OCI-LY7 (cell line): ENCODE measurements around the gene COL5A1. TPM values are rescaled to one million over a fixed set of nuclear protein-coding genes. Genes with fewer than 3 reads are reported as not detected.

ENCODE experiments used
- BruUV-seq: library from RNA; stranded (reverse); fragments of 400-500 nt; replicated peaks from 2 replicates; lab custom pipeline; 2021; lab: Mats Ljungman, UMichigan
- CTCF ChIA-PET: fragments of 300-600 bp; sonication (Branson Sonifier 250); formaldehyde crosslinking; loops from one replicate; lab custom pipeline; 2022; ENCODE audit warnings: antibody characterized with exemption; ENCODE audit not compliant: unreplicated experiment; lab: Charles Lee
- POLR2A ChIA-PET: fragments of 300-600 bp; sonication (Branson Sonifier 250); formaldehyde crosslinking; loops from one replicate; lab custom pipeline; 2022; ENCODE audit warnings: antibody characterized with exemption; lab: Charles Lee
- DNase-seq: peaks from one replicate; pipeline ENCODE4 v3.0.0-alpha.2; 2015; ENCODE audit warnings: low spot score
- H2AFZ ChIP-seq: fragments of 200-600 bp; sonication (generic), shearing (Covaris generic); 2 replicates; pipeline ENCODE4 v1.6.1; 2014; ENCODE audit warnings: mild to moderate bottlenecking, antibody characterized with exemption, low read length, moderate library complexity
- H3K27ac ChIP-seq: fragments of 200-600 bp; sonication (generic); 2 replicates; pipeline ENCODE4 v1.5.1; 2014; ENCODE audit warnings: mixed run types, low read depth, mild to moderate bottlenecking, moderate library complexity, low read length, inconsistent platforms; ENCODE audit not compliant: poor library complexity, severe bottlenecking
- H3K36me3 ChIP-seq: fragments of 200-600 bp; sonication (generic); 2 replicates; pipeline ENCODE4 v1.6.1; 2014; ENCODE audit warnings: mild to moderate bottlenecking, antibody characterized with exemption, low read length, moderate library complexity, mixed read lengths; ENCODE audit not compliant: insufficient read depth
- H3K4me1 ChIP-seq: fragments of 200-600 bp; sonication (generic); 2 replicates; pipeline ENCODE4 v1.5.1; 2014; ENCODE audit warnings: mild to moderate bottlenecking, low read length; ENCODE audit not compliant: insufficient read depth, poor library complexity, severe bottlenecking
- H3K4me2 ChIP-seq: fragments of 200-600 bp; sonication (generic); 2 replicates; pipeline ENCODE4 v1.6.1; 2014; ENCODE audit warnings: mild to moderate bottlenecking, low read length
- H3K4me3 ChIP-seq: fragments of 200-600 bp; sonication (generic); 2 replicates; pipeline ENCODE4 v1.5.1; 2014; ENCODE audit warnings: mild to moderate bottlenecking, low read depth, low read length; ENCODE audit not compliant: poor library complexity, severe bottlenecking
- H3K79me2 ChIP-seq: fragments of 200-600 bp; sonication (generic); 2 replicates; pipeline ENCODE4 v1.6.1; 2016; ENCODE audit warnings: low read depth, mild to moderate bottlenecking, low read length, moderate library complexity, mixed read lengths; ENCODE audit not compliant: insufficient read depth
- H3K9me2 ChIP-seq: fragments of 200-600 bp; sonication (generic); 2 replicates; pipeline ENCODE4 v1.6.1; 2016; ENCODE audit warnings: mild to moderate bottlenecking, low read length, mixed read lengths; ENCODE audit not compliant: insufficient read depth
- H3K9me3 ChIP-seq: fragments of 200-600 bp; sonication (generic); 2 replicates; pipeline ENCODE4 v1.6.1; 2014; ENCODE audit warnings: mild to moderate bottlenecking, mixed run types, low read length, mixed read lengths
- H4K20me1 ChIP-seq: fragments of 200-600 bp; sonication (generic); 2 replicates; pipeline ENCODE4 v1.6.1; 2014; ENCODE audit warnings: mild to moderate bottlenecking, antibody characterized with exemption, low read length, moderate library complexity, mixed read lengths; ENCODE audit not compliant: insufficient read depth
- CTCF ChIP-seq: fragments of 200-600 bp; sonication (generic); conservative IDR thresholded peaks from 2 replicates; pipeline ENCODE4 v1.5.1; 2014; ENCODE audit warnings: mild to moderate bottlenecking, antibody characterized with exemption, low read length, moderate library complexity, mixed read lengths
- EZH2phosphoT487 ChIP-seq: fragments of 200-600 bp; sonication (generic); IDR thresholded peaks from 2 replicates; pipeline ENCODE4 v1.6.1; 2018; ENCODE audit warnings: low read depth, borderline replicate concordance, mild to moderate bottlenecking, mixed run types, antibody characterized with exemption, low read length, moderate library complexity, mixed read lengths
- intact Hi-C: fragments of 100-400 bp; cut with micrococcal nuclease; formaldehyde crosslinking; loops from one replicate; pipeline ENCODE4 v1.10.0; 2022; ENCODE audit not compliant: unreplicated experiment
- total RNA-seq, 2 experiments: library from RNA; depleted of rRNA in 1 of 2; stranded (reverse); fragments of >200 nt in 1 of 2; shearing (Covaris generic) in 1 of 2; gene quantifications; 2 replicates each; pipeline ENCODE4 v1.2.3, GENCODE V29; 2014 to 2022

The COL5A1 gene
- total RNA-seq, 2 experiments from 2014 or later, result 12.2 to 28.6 TPM

GRCh38 chr9:134861595-134862334 is 220.2 kb downstream of the COL5A1 start:
- ChIA-PET POLR2A (no interaction called here), CTCF (interaction anchor here (0.7 kb wide), 1 partner anchor 36 kb away, joined by 3 read pairs; no protein-coding TSS in a partner anchor)
- no TSS peak for BruUV-seq

GRCh38 chr9:134863306-134863902 is 221.8 kb downstream of the COL5A1 start:
- BruUV-seq, result no TSS peak
- Histone ChIP-seq H3K9me3 (no peaks in the 10 kb centered on the region), H3K9me2 (no peaks in the 10 kb centered on the region), H3K4me3 (no peak overlapping the region), H4K20me1 (no peaks in the 10 kb centered on the region), H3K4me2 (no peak overlapping the region), H3K27ac (no peak overlapping the region), H3K79me2 (no peaks in the 10 kb centered on the region), H2AFZ (no peak overlapping the region), H3K36me3 (no peaks in the 10 kb centered on the region), H3K4me1 (peaks cover 11% of the 10 kb centered on the region)
- TF ChIP-seq CTCF, result no peak
- TF ChIP-seq EZH2phosphoT487, result no peak
- ChIA-PET POLR2A (no interaction called here), CTCF (no interaction called here)
- no peak for DNase-seq
- intact Hi-C loops, result no loop called here

More at GRCh38 chr9:134861595-134862334, 220.2 kb downstream of the COL5A1 start:
- H3K27ac ChIP-seq, result no peak overlapping the region
- H3K4me1 ChIP-seq, result peaks cover 7% of the 10 kb centered on the region
- TF ChIP-seq CTCF (no peak), EZH2phosphoT487 (no peak)
- intact Hi-C loops, result no loop called here
- H3K4me3 ChIP-seq, result no peak overlapping the region
- H2AFZ ChIP-seq, result no peak overlapping the region
- DNase-seq, result no peak
- no peak overlapping the region for H3K4me2 ChIP-seq
- H4K20me1 ChIP-seq, result no peaks in the 10 kb centered on the region
- H3K9me2 ChIP-seq, result no peaks in the 10 kb centered on the region
- H3K79me2 ChIP-seq, result no peaks in the 10 kb centered on the region
- H3K9me3 ChIP-seq, result no peaks in the 10 kb centered on the region
- H3K36me3 ChIP-seq, result no peaks in the 10 kb centered on the region
